ENCODE results near the gene NFIC. TPM values are rescaled to one million over a fixed set of nuclear protein-coding genes. Genes with fewer than 3 reads are reported as not detected.
A peak's percentile ranks its signal among the peaks of the same experiment; 100 is the strongest.

The NFIC gene
- total RNA-seq, 6 experiments from 2014 or later = 94.6 to 168 (median 120) TPM

- Histone ChIP-seq H3K4me1 (peaks cover 0 to 33% (median 14%) of the 10 kb centered on the region in 4 donors), H3K9me3 (no peaks in the 10 kb centered on the region), H3K4me3 (no peak overlapping the region), H3K36me3 (peaks cover 0 to 10% (median 0%) of the 10 kb centered on the region in 4 donors), H3K27ac (peak overlapping the region in 1 of 3 donors; percentile 83), H3K27me3 (no peaks in the 10 kb centered on the region)
- ATAC-seq (no peak), DNase-seq (no peak)
- TF ChIP-seq, protein P1, sequence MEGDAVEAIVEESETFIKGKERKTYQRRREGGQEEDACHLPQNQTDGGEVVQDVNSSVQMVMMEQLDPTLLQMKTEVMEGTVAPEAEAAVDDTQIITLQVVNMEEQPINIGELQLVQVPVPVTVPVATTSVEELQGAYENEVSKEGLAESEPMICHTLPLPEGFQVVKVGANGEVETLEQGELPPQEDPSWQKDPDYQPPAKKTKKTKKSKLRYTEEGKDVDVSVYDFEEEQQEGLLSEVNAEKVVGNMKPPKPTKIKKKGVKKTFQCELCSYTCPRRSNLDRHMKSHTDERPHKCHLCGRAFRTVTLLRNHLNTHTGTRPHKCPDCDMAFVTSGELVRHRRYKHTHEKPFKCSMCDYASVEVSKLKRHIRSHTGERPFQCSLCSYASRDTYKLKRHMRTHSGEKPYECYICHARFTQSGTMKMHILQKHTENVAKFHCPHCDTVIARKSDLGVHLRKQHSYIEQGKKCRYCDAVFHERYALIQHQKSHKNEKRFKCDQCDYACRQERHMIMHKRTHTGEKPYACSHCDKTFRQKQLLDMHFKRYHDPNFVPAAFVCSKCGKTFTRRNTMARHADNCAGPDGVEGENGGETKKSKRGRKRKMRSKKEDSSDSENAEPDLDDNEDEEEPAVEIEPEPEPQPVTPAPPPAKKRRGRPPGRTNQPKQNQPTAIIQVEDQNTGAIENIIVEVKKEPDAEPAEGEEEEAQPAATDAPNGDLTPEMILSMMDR (IDR thresholded peaks at IDR 0.05) = no peak
- no peak for TF ChIP-seq POLR2A (IDR thresholded peaks at IDR 0.05)
- 92% methylated on average over 2 of the region's 2 CpGs for WGBS (ENCODE audit: insufficient coverage, low coverage, low lambda C conversion rate, missing lambda C conversion rate)
- intact Hi-C loops (cut with DNase I) = no loop called here
Measured at GRCh38 chr19:3518659-3519058, 152.3 kb downstream of the NFIC start.

Small RNA genes within 50 kb of the gene (small RNA-seq; reads per million reads assigned to genes)
- 0 reads per million in 2 experiments for gene AC005514.1

Other genes with a start within 250 kb of the NFIC start
- 1 to 10 TPM in 2 of 6 experiments, under 1 TPM in 4; 0.31 to 3.9 (median 0.83) TPM for gene GNA15, start 230.6 kb upstream of the NFIC start, total RNA-seq
- 1 to 10 TPM in 3 of 6 experiments, under 1 TPM in 3; 0.53 to 2.2 (median 0.97) TPM for gene S1PR4, start 187.8 kb upstream of the NFIC start, total RNA-seq
- gene NCLN, start 180.7 kb upstream of the NFIC start, total RNA-seq = 10 to 100 TPM; 32.0 to 59.9 (median 40.4) TPM
- 1 to 10 TPM in 1 of 6 experiments, under 1 TPM in 5; 0.07 to 1.6 (median 0.34) TPM for gene CELF5, start 141.9 kb upstream of the NFIC start, total RNA-seq
- 10 to 100 TPM in 1 of 6 experiments, 1 to 10 TPM in 4, not detected in 1; 2.1 to 38.1 (median 6.6) TPM for gene SMIM24, start 113.9 kb downstream of the NFIC start, total RNA-seq
- not detected for gene SMIM44, start 116.9 kb downstream of the NFIC start, total RNA-seq
- gene DOHH, start 134.1 kb downstream of the NFIC start, total RNA-seq = 10 to 100 TPM in 1 of 6 experiments, 1 to 10 TPM in 5; 3.7 to 16.7 (median 4.9) TPM
- 10 to 100 TPM; 18.7 to 34.1 (median 23.8) TPM for gene FZR1, start 139.7 kb downstream of the NFIC start, total RNA-seq
- 1 to 10 TPM in 3 of 6 experiments, not detected in 3; 1.1 to 1.6 (median 1.3) TPM for gene TEKTIP1, start 172.6 kb downstream of the NFIC start, total RNA-seq
- 100 to 1,000 TPM in 1 of 6 experiments, 10 to 100 TPM in 5; 23.8 to 114 (median 31.5) TPM for gene MFSD12, start 191.0 kb downstream of the NFIC start, total RNA-seq
- gene HMG20B, start 206.4 kb downstream of the NFIC start, total RNA-seq = 10 to 100 TPM; 30.7 to 58.6 (median 33.3) TPM
- gene GIPC3, start 218.9 kb downstream of the NFIC start, total RNA-seq = 1 to 10 TPM in 2 of 6 experiments, under 1 TPM in 4; 0.51 to 1.6 (median 0.80) TPM
- 10 to 100 TPM in 1 of 6 experiments, 1 to 10 TPM in 5; 2.8 to 10.4 (median 4.7) TPM for gene TBXA2R, start 240.3 kb downstream of the NFIC start, total RNA-seq

All from right lobe of liver (tissue), 6 donors.